Measurements from ENCODE around the gene RHBDD2. TPM values are rescaled to one million over a fixed set of nuclear protein-coding genes. Genes with fewer than 3 reads are reported as not detected.

Gene RHBDD2
- polyA plus RNA-seq, 1 donor from 2014 or later = 76.4 TPM

Other genes with a start within 250 kb of the RHBDD2 start
- gene HIP1, start 140.1 kb upstream of the RHBDD2 start, polyA plus RNA-seq = 12.9 and 13.3 TPM in 2 replicates
- gene CCL26, start 106.8 kb upstream of the RHBDD2 start, polyA plus RNA-seq = not detected in 2 replicates
- gene CCL24, start 65.2 kb upstream of the RHBDD2 start, polyA plus RNA-seq = not detected in 2 replicates
- 61.2 and 90.9 TPM in 2 replicates for gene POR, start 36.1 kb downstream of the RHBDD2 start, polyA plus RNA-seq
- gene TMEM120A, start 115.6 kb downstream of the RHBDD2 start, polyA plus RNA-seq = 39.1 and 50.4 TPM in 2 replicates
- gene STYXL1, start 169.0 kb downstream of the RHBDD2 start, polyA plus RNA-seq = 59.9 and 62.0 TPM in 2 replicates
- 55.3 and 60.5 TPM in 2 replicates for gene MDH2, start 169.1 kb downstream of the RHBDD2 start, polyA plus RNA-seq